Hepatocyte (in vitro differentiated cells): ENCODE data around the gene CABP2. TPM values are rescaled to one million over a fixed set of nuclear protein-coding genes. Genes with fewer than 3 reads are reported as not detected.
"Not testable (repeated sequence)": the region's sequence is repeated elsewhere in the genome, so short reads cannot be mapped to it uniquely, and the experiment has no call there.

ENCODE experiments used
- DNase-seq: peaks from one replicate; pipeline ENCODE4 v3.0.0-alpha.2; 2016; ENCODE audit warnings: low spot score
- H2AFZ ChIP-seq: fragments of 200-600 bp; sonication (generic); 2 replicates; pipeline ENCODE4 v1.6.0; 2016; ENCODE audit warnings: antibody characterized with exemption, mild to moderate bottlenecking
- H3K27ac ChIP-seq: fragments of 200-600 bp; sonication (generic); 2 replicates; pipeline ENCODE4 v1.5.1; 2016; ENCODE audit warnings: mild to moderate bottlenecking
- H3K27me3 ChIP-seq: fragments of 200-600 bp; sonication (generic); 2 replicates; pipeline ENCODE4 v1.6.1; 2016
- H3K36me3 ChIP-seq: fragments of 200-600 bp; sonication (generic); replicated peaks from 2 replicates; pipeline ENCODE4 v1.5.1; 2016; ENCODE audit warnings: low read depth; ENCODE audit not compliant: insufficient read depth
- H3K4me1 ChIP-seq: fragments of 200-600 bp; sonication (generic); 2 replicates; pipeline ENCODE4 v1.5.1; 2016; ENCODE audit warnings: mild to moderate bottlenecking, moderate library complexity; ENCODE audit not compliant: insufficient read depth
- H3K4me2 ChIP-seq: fragments of 200-600 bp; sonication (generic); 2 replicates; pipeline ENCODE4 v1.6.0; 2016
- H3K4me3 ChIP-seq: fragments of 200-600 bp; sonication (generic); 2 replicates; pipeline ENCODE4 v1.5.1; 2016; ENCODE audit warnings: mild to moderate bottlenecking
- H3K79me2 ChIP-seq: fragments of 200-600 bp; sonication (generic); 2 replicates; pipeline ENCODE4 v1.6.0; 2017; ENCODE audit warnings: mild to moderate bottlenecking
- H3K9me2 ChIP-seq: fragments of 200-600 bp; sonication (generic); replicated peaks from 2 replicates; pipeline ENCODE4 v1.6.0; 2017; ENCODE audit warnings: mild to moderate bottlenecking; ENCODE audit not compliant: insufficient read depth
- H3K9me3 ChIP-seq: fragments of 200-600 bp; sonication (generic); 2 replicates; pipeline ENCODE4 v1.5.1; 2016; ENCODE audit warnings: low read depth, mild to moderate bottlenecking
- H4K20me1 ChIP-seq: fragments of 200-600 bp; sonication (generic); 2 replicates; pipeline ENCODE4 v1.6.0; 2016; ENCODE audit warnings: mild to moderate bottlenecking; ENCODE audit not compliant: insufficient read depth, poor library complexity, severe bottlenecking
- CTCF ChIP-seq: fragments of 200-600 bp; sonication (generic); IDR thresholded peaks from 2 replicates; pipeline ENCODE4 v1.5.1; 2016; ENCODE audit warnings: antibody characterized with exemption, mild to moderate bottlenecking; ENCODE audit not compliant: poor library complexity
- EZH2 ChIP-seq: fragments of 200-600 bp; sonication (generic); IDR thresholded peaks from 2 replicates; pipeline ENCODE4 v1.6.1; 2016; ENCODE audit warnings: antibody characterized with exemption, mild to moderate bottlenecking, borderline replicate concordance
- EZH2phosphoT487 ChIP-seq: fragments of 200-600 bp; sonication (generic); IDR thresholded peaks from one replicate; pipeline ENCODE4 v1.6.1; 2018; ENCODE audit warnings: antibody characterized with exemption, mild to moderate bottlenecking, low read depth, moderate library complexity; ENCODE audit not compliant: unreplicated experiment, severe bottlenecking
- WGBS: methylation state at CpG from one replicate; pipeline ENCODE4 v1.1.6; 2016; ENCODE audit warnings: low lambda C conversion rate; ENCODE audit errors: missing lambda C conversion rate; 5-methylcytosine and 5-hydroxymethylcytosine counted together
- polyA plus RNA-seq: library from polyadenylated mRNA; unstranded; fragments of >200 nt; fragmentation: Nextera tagmentation; extraction: Ambion mirVana; gene quantifications from 2 replicates; pipeline ENCODE4 v1.2.1, GENCODE V29; 2016
- total RNA-seq: library from RNA; depleted of rRNA; stranded (reverse); fragments of >200 nt; gene quantifications from 2 replicates; pipeline ENCODE4 v1.2.3, GENCODE V29; 2014

Gene CABP2
- total and polyA plus RNA-seq, 2 experiments from 2014 or later = not detected

GRCh38 chr11:67514116-67514515 is 9.1 kb downstream of the CABP2 start:
- H3K27me3 ChIP-seq = no peaks in the 10 kb centered on the region
- no peak overlapping the region for H3K4me2 ChIP-seq
- no peak overlapping the region for H3K27ac ChIP-seq
- no peak overlapping the region for H3K4me3 ChIP-seq
- no peak for DNase-seq
- no peak overlapping the region for H2AFZ ChIP-seq
- H3K9me2 ChIP-seq = no peaks in the 10 kb centered on the region
- no peaks in the 10 kb centered on the region for H3K4me1 ChIP-seq
- H4K20me1 ChIP-seq = no peaks in the 10 kb centered on the region
- TF ChIP-seq EZH2phosphoT487 = no peak
- TF ChIP-seq EZH2 = no peak
- TF ChIP-seq CTCF = no peak
- no peaks in the 10 kb centered on the region for H3K79me2 ChIP-seq
- no peaks in the 10 kb centered on the region for H3K36me3 ChIP-seq
- 88% methylated on average over 7 of the region's 7 CpGs for WGBS
- no peaks in the 10 kb centered on the region for H3K9me3 ChIP-seq

- H2AFZ ChIP-seq, H3K79me2 ChIP-seq, H3K9me3 ChIP-seq, H3K27me3 ChIP-seq, DNase-seq, H3K4me1 ChIP-seq, H3K9me2 ChIP-seq, H3K36me3 ChIP-seq, H4K20me1 ChIP-seq, H3K4me3 ChIP-seq, H3K27ac ChIP-seq, H3K4me2 ChIP-seq: not testable (repeated sequence)
- WGBS = 94% methylated on average over 4 of the region's 4 CpGs
These were observed 11.7 kb downstream of the CABP2 start for GRCh38 chr11:67511558-67511957.

GRCh38 chr11:67510023-67510345 is 13.3 kb downstream of the CABP2 start:
- TF ChIP-seq CTCF (no peak), EZH2phosphoT487 (no peak), EZH2 (no peak)
- no peaks in the 10 kb centered on the region for H3K27me3 ChIP-seq
- H3K27ac ChIP-seq = peak overlapping the region; percentile 90
- H2AFZ ChIP-seq = no peak overlapping the region
- no peaks in the 10 kb centered on the region for H3K36me3 ChIP-seq
- H3K4me3 ChIP-seq = no peak overlapping the region
- no peaks in the 10 kb centered on the region for H3K9me2 ChIP-seq
- 80% methylated on average over 3 of the region's 3 CpGs for WGBS
- no peak overlapping the region for H3K4me2 ChIP-seq
- H3K79me2 ChIP-seq = peaks cover 11% of the 10 kb centered on the region
- H4K20me1 ChIP-seq = no peaks in the 10 kb centered on the region
- DNase-seq = no peak
- no peaks in the 10 kb centered on the region for H3K9me3 ChIP-seq
- H3K4me1 ChIP-seq = peaks cover 22% of the 10 kb centered on the region

- H3K4me3 ChIP-seq = peak overlapping the region; percentile 34
- peaks cover 15% of the 10 kb centered on the region for H3K79me2 ChIP-seq
- TF ChIP-seq EZH2phosphoT487 (no peak), CTCF (no peak)
- WGBS = 2% methylated on average over 55 of the region's 57 CpGs
- H3K27me3 ChIP-seq = no peaks in the 10 kb centered on the region
- peak overlapping the region; percentile 87 for H2AFZ ChIP-seq
- peak overlapping the region; percentile 95 for H3K27ac ChIP-seq
- no peaks in the 10 kb centered on the region for H3K9me3 ChIP-seq
- H3K36me3 ChIP-seq = no peaks in the 10 kb centered on the region
- peak; percentile 99 for DNase-seq
- H3K9me2 ChIP-seq = no peaks in the 10 kb centered on the region
- H3K4me2 ChIP-seq = peak overlapping the region; percentile 93
- peaks cover 4% of the 10 kb centered on the region for H4K20me1 ChIP-seq
- peaks cover 22% of the 10 kb centered on the region for H3K4me1 ChIP-seq
These were observed 14.6 kb downstream of the CABP2 start for GRCh38 chr11:67508486-67509121.
